ENCODE results near the gene RND3.

The RND3 gene

GRCh38 chr2:150466741-150467620, 20.5 kb downstream of the RND3 start:
- H2AFZ ChIP-seq (ENCODE audit: low read depth, low read length): no peak overlapping the region
- H3K27me3 ChIP-seq (ENCODE audit: insufficient read depth, low read length): no peaks in the 10 kb centered on the region
- H3K4me1 ChIP-seq (ENCODE audit: insufficient read depth, low read length): peaks cover 7% of the 10 kb centered on the region
- H3K9me3 ChIP-seq (ENCODE audit: low read length): no peaks in the 10 kb centered on the region
- no peak overlapping the region for H3K4me3 ChIP-seq (ENCODE audit: low read length)
- peaks cover 49% of the 10 kb centered on the region for H3K36me3 ChIP-seq (ENCODE audit: insufficient read depth, low read length)

GRCh38 chr2:150465703-150466569, 21.5 kb downstream of the RND3 start:
- H3K27me3 ChIP-seq (ENCODE audit: insufficient read depth, low read length): no peaks in the 10 kb centered on the region
- H2AFZ ChIP-seq (ENCODE audit: low read depth, low read length): no peak overlapping the region
- H3K9me3 ChIP-seq (ENCODE audit: low read length): no peaks in the 10 kb centered on the region
- H3K36me3 ChIP-seq (ENCODE audit: insufficient read depth, low read length): peaks cover 39% of the 10 kb centered on the region
- H3K4me1 ChIP-seq (ENCODE audit: insufficient read depth, low read length): peaks cover 7% of the 10 kb centered on the region
- H3K4me3 ChIP-seq (ENCODE audit: low read length): no peak overlapping the region

GRCh38 chr2:150464986-150465385, 22.5 kb downstream of the RND3 start:
- no peaks in the 10 kb centered on the region for H3K27me3 ChIP-seq (ENCODE audit: insufficient read depth, low read length)
- H3K4me1 ChIP-seq (ENCODE audit: insufficient read depth, low read length): peaks cover 4% of the 10 kb centered on the region
- no peak overlapping the region for H2AFZ ChIP-seq (ENCODE audit: low read depth, low read length)
- peaks cover 29% of the 10 kb centered on the region for H3K36me3 ChIP-seq (ENCODE audit: insufficient read depth, low read length)
- H3K9me3 ChIP-seq (ENCODE audit: low read length): no peaks in the 10 kb centered on the region
- no peak overlapping the region for H3K4me3 ChIP-seq (ENCODE audit: low read length)

- no peaks in the 10 kb centered on the region for H3K4me1 ChIP-seq (ENCODE audit: insufficient read depth, low read length)
- no peaks in the 10 kb centered on the region for H3K9me3 ChIP-seq (ENCODE audit: low read length)
- no peak overlapping the region for H3K4me3 ChIP-seq (ENCODE audit: low read length)
- H2AFZ ChIP-seq (ENCODE audit: low read depth, low read length): no peak overlapping the region
- no peaks in the 10 kb centered on the region for H3K27me3 ChIP-seq (ENCODE audit: insufficient read depth, low read length)
- peaks cover 22% of the 10 kb centered on the region for H3K36me3 ChIP-seq (ENCODE audit: insufficient read depth, low read length)
These were observed 23.2 kb downstream of the RND3 start for GRCh38 chr2:150464270-150464669.

GRCh38 chr2:150462770-150463169, 24.7 kb downstream of the RND3 start:
- H3K4me3 ChIP-seq (ENCODE audit: low read length): no peak overlapping the region
- H3K36me3 ChIP-seq (ENCODE audit: insufficient read depth, low read length): peaks cover 7% of the 10 kb centered on the region
- no peaks in the 10 kb centered on the region for H3K27me3 ChIP-seq (ENCODE audit: insufficient read depth, low read length)
- H3K9me3 ChIP-seq (ENCODE audit: low read length): no peaks in the 10 kb centered on the region
- H3K4me1 ChIP-seq (ENCODE audit: insufficient read depth, low read length): no peaks in the 10 kb centered on the region
- H2AFZ ChIP-seq (ENCODE audit: low read depth, low read length): no peak overlapping the region

- Histone ChIP-seq H3K9me3 (ENCODE audit: low read length) (no peaks in the 10 kb centered on the region), H3K4me3 (ENCODE audit: low read length) (no peak overlapping the region), H2AFZ (ENCODE audit: low read depth, low read length) (no peak overlapping the region), H3K27me3 (ENCODE audit: insufficient read depth, low read length) (no peaks in the 10 kb centered on the region), H3K36me3 (ENCODE audit: insufficient read depth, low read length) (no peaks in the 10 kb centered on the region), H3K4me1 (ENCODE audit: insufficient read depth, low read length) (no peaks in the 10 kb centered on the region)
These were observed 28.2 kb downstream of the RND3 start for GRCh38 chr2:150459281-150459680.

GRCh38 chr2:150450765-150451164, 36.7 kb downstream of the RND3 start:
- Histone ChIP-seq H3K27me3 (ENCODE audit: insufficient read depth, low read length) (no peaks in the 10 kb centered on the region), H3K4me3 (ENCODE audit: low read length) (no peak overlapping the region), H2AFZ (ENCODE audit: low read depth, low read length) (no peak overlapping the region), H3K9me3 (ENCODE audit: low read length) (no peaks in the 10 kb centered on the region), H3K4me1 (ENCODE audit: insufficient read depth, low read length) (no peaks in the 10 kb centered on the region), H3K36me3 (ENCODE audit: insufficient read depth, low read length) (no peaks in the 10 kb centered on the region)

GRCh38 chr2:150449856-150450255, 37.6 kb downstream of the RND3 start:
- H3K36me3 ChIP-seq (ENCODE audit: insufficient read depth, low read length): no peaks in the 10 kb centered on the region

GRCh38 chr2:150445398-150445797, 42.1 kb downstream of the RND3 start:
- Histone ChIP-seq H3K4me1 (ENCODE audit: insufficient read depth, low read length) (peaks cover 3% of the 10 kb centered on the region), H2AFZ (ENCODE audit: low read depth, low read length) (no peak overlapping the region), H3K36me3 (ENCODE audit: insufficient read depth, low read length) (no peaks in the 10 kb centered on the region), H3K4me3 (ENCODE audit: low read length) (no peak overlapping the region), H3K27me3 (ENCODE audit: insufficient read depth, low read length) (no peaks in the 10 kb centered on the region), H3K9me3 (ENCODE audit: low read length) (no peaks in the 10 kb centered on the region)

More at GRCh38 chr2:150449856-150450255, 37.6 kb downstream of the RND3 start:
- no peaks in the 10 kb centered on the region for H3K27me3 ChIP-seq (ENCODE audit: insufficient read depth, low read length)
- H2AFZ ChIP-seq (ENCODE audit: low read depth, low read length): no peak overlapping the region
- no peaks in the 10 kb centered on the region for H3K4me1 ChIP-seq (ENCODE audit: insufficient read depth, low read length)
- H3K9me3 ChIP-seq (ENCODE audit: low read length): no peaks in the 10 kb centered on the region
- no peak overlapping the region for H3K4me3 ChIP-seq (ENCODE audit: low read length)

GRCh38 chr2:150442484-150442883, 45.0 kb downstream of the RND3 start:
- Histone ChIP-seq H3K4me3 (ENCODE audit: low read length) (no peak overlapping the region), H3K27me3 (ENCODE audit: insufficient read depth, low read length) (no peaks in the 10 kb centered on the region), H3K9me3 (ENCODE audit: low read length) (no peaks in the 10 kb centered on the region), H2AFZ (ENCODE audit: low read depth, low read length) (no peak overlapping the region), H3K36me3 (ENCODE audit: insufficient read depth, low read length) (no peaks in the 10 kb centered on the region), H3K4me1 (ENCODE audit: insufficient read depth, low read length) (peaks cover 3% of the 10 kb centered on the region)

- Histone ChIP-seq H2AFZ (ENCODE audit: low read depth, low read length) (no peak overlapping the region), H3K4me3 (ENCODE audit: low read length) (no peak overlapping the region), H3K27me3 (ENCODE audit: insufficient read depth, low read length) (no peaks in the 10 kb centered on the region), H3K4me1 (ENCODE audit: insufficient read depth, low read length) (peaks cover 3% of the 10 kb centered on the region), H3K36me3 (ENCODE audit: insufficient read depth, low read length) (no peaks in the 10 kb centered on the region), H3K9me3 (ENCODE audit: low read length) (peaks cover 3% of the 10 kb centered on the region)
These were observed 45.7 kb downstream of the RND3 start for GRCh38 chr2:150441784-150442183.

- Histone ChIP-seq H3K4me3 (ENCODE audit: low read length) (no peak overlapping the region), H3K4me1 (ENCODE audit: insufficient read depth, low read length) (peaks cover 3% of the 10 kb centered on the region), H3K27me3 (ENCODE audit: insufficient read depth, low read length) (no peaks in the 10 kb centered on the region), H2AFZ (ENCODE audit: low read depth, low read length) (no peak overlapping the region), H3K36me3 (ENCODE audit: insufficient read depth, low read length) (no peaks in the 10 kb centered on the region), H3K9me3 (ENCODE audit: low read length) (peaks cover 3% of the 10 kb centered on the region)
These were observed 46.2 kb downstream of the RND3 start for GRCh38 chr2:150441226-150441625.

GRCh38 chr2:150438654-150439053, 48.8 kb downstream of the RND3 start:
- H3K27me3 ChIP-seq (ENCODE audit: insufficient read depth, low read length): no peaks in the 10 kb centered on the region
- H3K9me3 ChIP-seq (ENCODE audit: low read length): peaks cover 9% of the 10 kb centered on the region
- H2AFZ ChIP-seq (ENCODE audit: low read depth, low read length): no peak overlapping the region
- no peak overlapping the region for H3K4me3 ChIP-seq (ENCODE audit: low read length)
- H3K4me1 ChIP-seq (ENCODE audit: insufficient read depth, low read length): peaks cover 3% of the 10 kb centered on the region
- no peaks in the 10 kb centered on the region for H3K36me3 ChIP-seq (ENCODE audit: insufficient read depth, low read length)
